K562 (cell line): ENCODE results near the gene TCF23. TPM values are rescaled to one million over a fixed set of nuclear protein-coding genes. Genes with fewer than 3 reads are reported as not detected.
"Not testable (repeated sequence)": the region's sequence is repeated elsewhere in the genome, so short reads cannot be mapped to it uniquely, and the experiment has no call there.

Experiments
- ATAC-seq: fragments of 200-7000 bp; cut with Tn5 transposase; 3 replicates; pipeline ENCODE4 v1.9.1; 2020; ENCODE audit warnings: moderate library complexity
- BruUV-seq: library from RNA; stranded (reverse); fragments of 400-500 nt; replicated peaks from 2 replicates; lab custom pipeline; 2021; lab: Mats Ljungman, UMichigan
- CTCF ChIA-PET: fragments of 300-600 bp; formaldehyde crosslinking; extraction: SDS; loops from one replicate; lab custom pipeline; 2021; ENCODE audit warnings: low intra/inter-chr PET ratio; lab: Yijun Ruan, JAX
- POLR2A ChIA-PET: fragments of 300-600, 350-650 bp; sonication (Branson Sonifier 250); formaldehyde crosslinking; extraction: SDS; loops from one replicate; lab custom pipeline; 2021; ENCODE audit warnings: antibody characterized with exemption, inconsistent platforms; lab: Yijun Ruan, JAX
- DNase-seq, 4 experiments: peaks; one replicate each; pipeline versions ENCODE4 v3.0.0 to v3.0.0-alpha.2; 2011 to 2018; ENCODE audit warnings: low spot score in 3 of 4, mixed read lengths in 3 of 4; ENCODE audit errors: extremely low read depth in 1 of 4
- FAIRE-seq: peaks from 2 replicates; lab custom pipeline; 2011; peaks lifted over from hg19 to GRCh38; lab: Jason Lieb, UNC
- H2AFZ ChIP-seq: 2 replicates; pipeline ENCODE4 v1.6.0; 2011; ENCODE audit warnings: low read depth, low read length, control low read depth, inconsistent platforms
- H3K27ac ChIP-seq: fragments of 200-600 bp; 3 replicates; pipeline ENCODE4 v1.8.0; 2011; ENCODE audit warnings: low read depth, mild to moderate bottlenecking, control low read depth, inconsistent platforms, low read length, moderate library complexity, mixed read lengths; ENCODE audit errors: extremely low read depth
- H3K27me3 ChIP-seq, 2 experiments: fragments of 300-600 bp in 1 of 2; 2 replicates in 1 of 2; 3 replicates in 1 of 2; pipeline versions ENCODE4 v1.6.0 to v1.8.0; 2011; ENCODE audit warnings: inconsistent platforms in 2 of 2, low read length in 2 of 2, mild to moderate bottlenecking in 1 of 2, mixed read lengths in 1 of 2, moderate library complexity in 1 of 2; ENCODE audit not compliant: control insufficient read depth in 2 of 2, insufficient read depth in 2 of 2
- H3K36me3 ChIP-seq: fragments of 300-600 bp; 3 replicates; pipeline ENCODE4 v1.8.0; 2011; ENCODE audit warnings: mild to moderate bottlenecking, low read length, inconsistent platforms; ENCODE audit not compliant: control insufficient read depth, insufficient read depth
- H3K4me1 ChIP-seq, 2 experiments: fragments of 200-600 bp in 1 of 2; replicated peaks in 1 of 2; 2 replicates in 1 of 2; 3 replicates in 1 of 2; pipeline versions ENCODE4 v1.5.1 to v1.8.0; 2011; ENCODE audit warnings: inconsistent platforms in 2 of 2, low read length in 2 of 2, mild to moderate bottlenecking in 1 of 2, mixed read lengths in 1 of 2, moderate library complexity in 1 of 2; ENCODE audit not compliant: control insufficient read depth in 2 of 2, insufficient read depth in 2 of 2
- H3K4me2 ChIP-seq: 2 replicates; pipeline ENCODE4 v1.6.1; 2011; ENCODE audit warnings: low read length, control low read depth, inconsistent platforms, mixed read lengths; ENCODE audit not compliant: insufficient read depth
- H3K4me3 ChIP-seq: fragments of 200-600 bp; sonication (generic), shearing (Covaris generic); 2 replicates; pipeline ENCODE4 v1.5.1; 2016; ENCODE audit warnings: control low read depth, inconsistent platforms
- H3K79me2 ChIP-seq: fragments of 200-600 bp; 3 replicates; pipeline ENCODE4 v1.8.0; 2011; ENCODE audit warnings: low read length, inconsistent platforms; ENCODE audit not compliant: control insufficient read depth, insufficient read depth
- H3K9ac ChIP-seq, 2 experiments: 2 replicates each; pipeline versions ENCODE4 v1.6.0 to v1.6.1; 2011; ENCODE audit warnings: low read depth in 2 of 2, low read length in 2 of 2, control low read depth in 1 of 2, inconsistent platforms in 1 of 2, mild to moderate bottlenecking in 1 of 2, mixed read lengths in 1 of 2; ENCODE audit not compliant: insufficient read depth in 1 of 2
- H3K9me1 ChIP-seq: one replicate; pipeline ENCODE4 v1.6.0; 2011; ENCODE audit warnings: inconsistent platforms, mild to moderate bottlenecking, low read length, moderate library complexity; ENCODE audit not compliant: control insufficient read depth, insufficient read depth
- H3K9me3 ChIP-seq: replicated peaks from 2 replicates; pipeline ENCODE4 v1.5.1; 2011; ENCODE audit warnings: low read depth, low read length, inconsistent platforms; ENCODE audit not compliant: control insufficient read depth, insufficient read depth
- H4K20me1 ChIP-seq: replicated peaks from 2 replicates; pipeline ENCODE4 v1.6.1; 2011; ENCODE audit warnings: low read length, inconsistent platforms, mixed read lengths; ENCODE audit not compliant: control insufficient read depth, insufficient read depth
- BCOR ChIP-seq: fragments of 450-650 bp; IDR thresholded peaks from 2 replicates; pipeline ENCODE4 v1.6.1; 2016
- ZNF146 ChIP-seq: IDR thresholded peaks from one replicate; pipeline ENCODE4 v1.6.1; 2018; ENCODE audit warnings: missing compliant biosample characterization; ENCODE audit not compliant: unreplicated experiment
- WGBS: fragments of 100-300 bp; shearing (Covaris generic); methylation state at CpG from one replicate; pipeline ENCODE4 v1.1.6; 2016; ENCODE audit warnings: low coverage, mixed read lengths; ENCODE audit not compliant: insufficient coverage; ENCODE audit errors: missing lambda C conversion rate; 5-methylcytosine and 5-hydroxymethylcytosine counted together
- in situ Hi-C: fragments of 300-500 bp; cut with MboI; formaldehyde crosslinking; loops from 4 replicates; pipeline ENCODE4 v1.15.0; 2018; ENCODE audit warnings: inconsistent platforms, mixed read lengths
- intact Hi-C: fragments of 100-400 bp; cut with micrococcal nuclease; formaldehyde crosslinking; loops from 2 replicates; pipeline ENCODE4 v1.14.2; 2022
- polyA plus RNA-seq, 8 experiments: library from polyadenylated mRNA; depleted of rRNA in 4 of 8; stranded (reverse) in 5 of 8; unstranded in 3 of 8; fragments of >200 nt; fragmentation: Nextera tagmentation in 2 of 8; fragmentation: Illumina TruSeq in 1 of 8; extraction: Ambion mirVana in 2 of 8; extraction: Trizol in 1 of 8; gene quantifications; 2 replicates each; pipeline versions ENCODE4 v1.2.1 to v1.2.3, GENCODE V29; 2011 to 2014; ENCODE audit warnings: inconsistent platforms in 1 of 8, missing spikeins in 1 of 8
- total RNA-seq, 7 experiments: library from RNA; depleted of rRNA in 6 of 7; stranded (reverse); fragments of >200 nt in 6 of 7; fragmentation: Illumina TruSeq in 2 of 7; extraction: Trizol in 2 of 7; gene quantifications; 2 replicates each; pipeline versions ENCODE4 v1.2.1 to v1.2.3, GENCODE V29; 2011 to 2021; ENCODE audit warnings: low replicate concordance in 1 of 7

TCF23 gene
- total and polyA plus RNA-seq, 9 of the 15 experiments (the other 6 are each of a cell fraction or from before 2014, with no cell fraction given) = 0.07 TPM; not detected in 8

GRCh38 chr2:27195799-27196198 lies 47.0 kb downstream of the TCF23 start:
- peak; percentile 54 for TF ChIP-seq ZNF146 (CRISPR knock-in tag)
- 0 out of 2 replicates have a peak, but pooled peaks have one; percentile 33 for TF ChIP-seq BCOR
- H3K9ac ChIP-seq, H3K4me1 ChIP-seq, H3K4me3 ChIP-seq, H2AFZ ChIP-seq, CTCF ChIA-PET, H3K9me3 ChIP-seq, BruUV-seq, in situ Hi-C loops, DNase-seq, H3K27me3 ChIP-seq, H3K79me2 ChIP-seq, POLR2A ChIA-PET, FAIRE-seq, intact Hi-C loops, H3K9me1 ChIP-seq, ATAC-seq, H4K20me1 ChIP-seq, H3K27ac ChIP-seq, H3K4me2 ChIP-seq: not testable (repeated sequence)
- 28% methylated on average over 1 of the region's 3 CpGs for WGBS
- H3K36me3 ChIP-seq = peaks cover 13% of the 10 kb centered on the region; the same call in 2 of the 3 replicates

GRCh38 chr2:27198068-27198467 lies 49.3 kb downstream of the TCF23 start:
- H3K9ac ChIP-seq, H3K27ac ChIP-seq, FAIRE-seq, H4K20me1 ChIP-seq, H3K9me3 ChIP-seq, CTCF ChIA-PET, DNase-seq, ATAC-seq, intact Hi-C loops, H3K9me1 ChIP-seq, H3K4me1 ChIP-seq, H3K4me2 ChIP-seq, H3K4me3 ChIP-seq, H2AFZ ChIP-seq, in situ Hi-C loops, BruUV-seq, H3K79me2 ChIP-seq, H3K27me3 ChIP-seq: not testable (repeated sequence)
- POLR2A ChIA-PET = interaction anchor here (1.1 kb wide), 1 partner anchor 82 kb away, joined by 3 read pairs; no protein-coding TSS in a partner anchor
- peaks cover 33% of the 10 kb centered on the region; the same call in 2 of the 3 replicates for H3K36me3 ChIP-seq
- 78% methylated on average over 3 of the region's 3 CpGs for WGBS
